GM12878 (cell line): ENCODE data around the gene NOP53. TPM values are rescaled to one million over a fixed set of nuclear protein-coding genes. Genes with fewer than 3 reads are reported as not detected.

Experiments used
- HDGF ChIP-seq: fragments of 450-650 bp; IDR thresholded peaks from 2 replicates; pipeline ENCODE4 v1.6.1; 2016; ENCODE audit warnings: antibody characterized with exemption
- NRF1 ChIP-seq: conservative IDR thresholded peaks from 2 replicates; pipeline ENCODE4 v1.6.1; 2011; ENCODE audit warnings: mild to moderate bottlenecking, low read depth, low read length, improper control_type of control experiment
- POLR2A ChIP-seq: IDR thresholded peaks from 2 replicates; pipeline ENCODE4 v1.6.1; 2011; ENCODE audit warnings: low read depth, mild to moderate bottlenecking, low read length
- SMAD1 ChIP-seq: fragments of 450-650 bp; IDR thresholded peaks from 2 replicates; pipeline ENCODE4 v1.6.1; 2018; ENCODE audit warnings: mild to moderate bottlenecking, low read depth; ENCODE audit not compliant: partially characterized antibody
- TARDBP ChIP-seq: IDR thresholded peaks from 2 replicates; pipeline ENCODE4 v1.6.1; 2016; ENCODE audit warnings: borderline replicate concordance
- polyA plus RNA-seq, 11 experiments: library from polyadenylated mRNA; depleted of rRNA in 4 of 11; unstranded in 6 of 11; stranded (reverse) in 5 of 11; fragments of >200 nt; fragmentation: Nextera tagmentation in 4 of 11; fragmentation: Illumina TruSeq in 1 of 11; extraction: Ambion mirVana in 4 of 11; extraction: Trizol in 1 of 11; gene quantifications; 1 replicate in 1 of 11; 2 replicates in 10 of 11; pipeline versions ENCODE4 v1.2.1 to v1.2.3, GENCODE V29; 2011 to 2016; ENCODE audit warnings: inconsistent platforms in 2 of 11, missing spikeins in 2 of 11, low read depth in 1 of 11
- total RNA-seq, 4 experiments: library from RNA; depleted of rRNA in 3 of 4; stranded (reverse); fragments of >200 nt in 3 of 4; fragmentation: Illumina TruSeq in 1 of 4; extraction: Trizol in 1 of 4; gene quantifications; 2 replicates each; pipeline versions ENCODE4 v1.2.1 to v1.2.3, GENCODE V29; 2013 to 2021
- TF ChIP-seq, protein P1 (sequence below): IDR thresholded peaks from 2 replicates; pipeline ENCODE4 v1.6.1; 2012; ENCODE audit warnings: mild to moderate bottlenecking, low read depth, low read length
- TF ChIP-seq, protein P2 (sequence below): fragments of 450-650 bp; IDR thresholded peaks from 2 replicates; pipeline ENCODE4 v1.6.1; 2016; ENCODE audit warnings: mild to moderate bottlenecking
- TF ChIP-seq, protein P3 (sequence below): fragments of 450-650 bp; IDR thresholded peaks from 2 replicates; pipeline ENCODE4 v1.6.1; 2017; ENCODE audit warnings: mild to moderate bottlenecking, moderate library complexity
- TF ChIP-seq, protein P4 (sequence below): IDR thresholded peaks from 2 replicates; pipeline ENCODE4 v1.6.1; 2011; ENCODE audit warnings: borderline replicate concordance, low read depth, mild to moderate bottlenecking, moderate library complexity, mixed read lengths, low read length; ENCODE audit not compliant: insufficient read depth; ENCODE audit errors: extremely low read length

Gene NOP53
- total and polyA plus RNA-seq, 10 of the 15 experiments (the other 5 are each of a cell fraction or from before 2014, with no cell fraction given), result 6.0 to 386 (median 167) TPM

DNA sequence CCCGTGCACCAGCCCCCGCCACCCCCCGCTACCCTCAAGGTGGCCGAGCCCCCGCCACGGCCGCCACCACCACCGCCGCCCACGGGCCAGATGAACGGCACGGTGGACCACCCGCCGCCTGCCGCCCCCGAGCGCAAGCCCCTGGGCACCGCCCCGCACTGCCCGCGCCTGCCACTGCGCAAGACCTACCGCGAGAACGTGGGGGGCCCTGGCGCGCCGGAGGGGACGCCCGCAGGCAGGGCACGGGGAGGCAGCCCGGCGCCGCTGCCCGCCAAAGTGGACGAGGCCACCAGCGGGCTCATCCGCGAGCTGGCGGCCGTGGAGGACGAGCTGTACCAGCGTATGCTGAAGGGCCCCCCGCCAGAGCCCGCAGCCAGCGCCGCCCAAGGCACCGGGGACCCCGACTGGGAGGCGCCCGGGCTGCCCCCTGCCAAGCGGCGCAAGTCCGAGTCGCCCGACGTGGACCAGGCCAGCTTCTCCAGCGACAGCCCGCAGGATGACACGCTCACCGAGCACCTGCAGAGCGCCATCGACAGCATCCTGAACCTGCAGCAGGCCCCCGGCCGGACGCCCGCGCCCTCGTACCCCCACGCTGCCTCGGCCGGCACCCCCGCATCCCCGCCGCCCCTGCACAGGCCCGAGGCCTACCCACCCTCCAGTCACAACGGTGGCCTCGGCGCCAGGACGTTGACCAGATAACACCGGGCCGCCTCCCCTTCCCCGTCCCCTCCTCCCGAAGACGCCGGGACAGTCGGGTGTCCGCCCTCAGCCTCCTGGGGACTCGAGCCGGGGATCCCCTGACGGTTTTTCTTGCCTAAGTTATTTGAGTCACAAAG is 43.4 kb upstream of the NOP53 start (continued):
- TF ChIP-seq, protein P1, sequence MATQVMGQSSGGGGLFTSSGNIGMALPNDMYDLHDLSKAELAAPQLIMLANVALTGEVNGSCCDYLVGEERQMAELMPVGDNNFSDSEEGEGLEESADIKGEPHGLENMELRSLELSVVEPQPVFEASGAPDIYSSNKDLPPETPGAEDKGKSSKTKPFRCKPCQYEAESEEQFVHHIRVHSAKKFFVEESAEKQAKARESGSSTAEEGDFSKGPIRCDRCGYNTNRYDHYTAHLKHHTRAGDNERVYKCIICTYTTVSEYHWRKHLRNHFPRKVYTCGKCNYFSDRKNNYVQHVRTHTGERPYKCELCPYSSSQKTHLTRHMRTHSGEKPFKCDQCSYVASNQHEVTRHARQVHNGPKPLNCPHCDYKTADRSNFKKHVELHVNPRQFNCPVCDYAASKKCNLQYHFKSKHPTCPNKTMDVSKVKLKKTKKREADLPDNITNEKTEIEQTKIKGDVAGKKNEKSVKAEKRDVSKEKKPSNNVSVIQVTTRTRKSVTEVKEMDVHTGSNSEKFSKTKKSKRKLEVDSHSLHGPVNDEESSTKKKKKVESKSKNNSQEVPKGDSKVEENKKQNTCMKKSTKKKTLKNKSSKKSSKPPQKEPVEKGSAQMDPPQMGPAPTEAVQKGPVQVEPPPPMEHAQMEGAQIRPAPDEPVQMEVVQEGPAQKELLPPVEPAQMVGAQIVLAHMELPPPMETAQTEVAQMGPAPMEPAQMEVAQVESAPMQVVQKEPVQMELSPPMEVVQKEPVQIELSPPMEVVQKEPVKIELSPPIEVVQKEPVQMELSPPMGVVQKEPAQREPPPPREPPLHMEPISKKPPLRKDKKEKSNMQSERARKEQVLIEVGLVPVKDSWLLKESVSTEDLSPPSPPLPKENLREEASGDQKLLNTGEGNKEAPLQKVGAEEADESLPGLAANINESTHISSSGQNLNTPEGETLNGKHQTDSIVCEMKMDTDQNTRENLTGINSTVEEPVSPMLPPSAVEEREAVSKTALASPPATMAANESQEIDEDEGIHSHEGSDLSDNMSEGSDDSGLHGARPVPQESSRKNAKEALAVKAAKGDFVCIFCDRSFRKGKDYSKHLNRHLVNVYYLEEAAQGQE, result no peak
- TF ChIP-seq POLR2A, result no peak
- TF ChIP-seq, protein P2, sequence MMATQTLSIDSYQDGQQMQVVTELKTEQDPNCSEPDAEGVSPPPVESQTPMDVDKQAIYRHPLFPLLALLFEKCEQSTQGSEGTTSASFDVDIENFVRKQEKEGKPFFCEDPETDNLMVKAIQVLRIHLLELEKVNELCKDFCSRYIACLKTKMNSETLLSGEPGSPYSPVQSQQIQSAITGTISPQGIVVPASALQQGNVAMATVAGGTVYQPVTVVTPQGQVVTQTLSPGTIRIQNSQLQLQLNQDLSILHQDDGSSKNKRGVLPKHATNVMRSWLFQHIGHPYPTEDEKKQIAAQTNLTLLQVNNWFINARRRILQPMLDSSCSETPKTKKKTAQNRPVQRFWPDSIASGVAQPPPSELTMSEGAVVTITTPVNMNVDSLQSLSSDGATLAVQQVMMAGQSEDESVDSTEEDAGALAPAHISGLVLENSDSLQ, result no peak
- TF ChIP-seq, protein P3, sequence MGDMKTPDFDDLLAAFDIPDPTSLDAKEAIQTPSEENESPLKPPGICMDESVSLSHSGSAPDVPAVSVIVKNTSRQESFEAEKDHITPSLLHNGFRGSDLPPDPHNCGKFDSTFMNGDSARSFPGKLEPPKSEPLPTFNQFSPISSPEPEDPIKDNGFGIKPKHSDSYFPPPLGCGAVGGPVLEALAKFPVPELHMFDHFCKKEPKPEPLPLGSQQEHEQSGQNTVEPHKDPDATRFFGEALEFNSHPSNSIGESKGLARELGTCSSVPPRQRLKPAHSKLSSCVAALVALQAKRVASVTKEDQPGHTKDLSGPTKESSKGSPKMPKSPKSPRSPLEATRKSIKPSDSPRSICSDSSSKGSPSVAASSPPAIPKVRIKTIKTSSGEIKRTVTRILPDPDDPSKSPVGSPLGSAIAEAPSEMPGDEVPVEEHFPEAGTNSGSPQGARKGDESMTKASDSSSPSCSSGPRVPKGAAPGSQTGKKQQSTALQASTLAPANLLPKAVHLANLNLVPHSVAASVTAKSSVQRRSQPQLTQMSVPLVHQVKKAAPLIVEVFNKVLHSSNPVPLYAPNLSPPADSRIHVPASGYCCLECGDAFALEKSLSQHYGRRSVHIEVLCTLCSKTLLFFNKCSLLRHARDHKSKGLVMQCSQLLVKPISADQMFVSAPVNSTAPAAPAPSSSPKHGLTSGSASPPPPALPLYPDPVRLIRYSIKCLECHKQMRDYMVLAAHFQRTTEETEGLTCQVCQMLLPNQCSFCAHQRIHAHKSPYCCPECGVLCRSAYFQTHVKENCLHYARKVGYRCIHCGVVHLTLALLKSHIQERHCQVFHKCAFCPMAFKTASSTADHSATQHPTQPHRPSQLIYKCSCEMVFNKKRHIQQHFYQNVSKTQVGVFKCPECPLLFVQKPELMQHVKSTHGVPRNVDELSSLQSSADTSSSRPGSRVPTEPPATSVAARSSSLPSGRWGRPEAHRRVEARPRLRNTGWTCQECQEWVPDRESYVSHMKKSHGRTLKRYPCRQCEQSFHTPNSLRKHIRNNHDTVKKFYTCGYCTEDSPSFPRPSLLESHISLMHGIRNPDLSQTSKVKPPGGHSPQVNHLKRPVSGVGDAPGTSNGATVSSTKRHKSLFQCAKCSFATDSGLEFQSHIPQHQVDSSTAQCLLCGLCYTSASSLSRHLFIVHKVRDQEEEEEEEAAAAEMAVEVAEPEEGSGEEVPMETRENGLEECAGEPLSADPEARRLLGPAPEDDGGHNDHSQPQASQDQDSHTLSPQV, result no peak
- TF ChIP-seq TARDBP, result no peak
- no peak for TF ChIP-seq SMAD1
- TF ChIP-seq, protein P4, sequence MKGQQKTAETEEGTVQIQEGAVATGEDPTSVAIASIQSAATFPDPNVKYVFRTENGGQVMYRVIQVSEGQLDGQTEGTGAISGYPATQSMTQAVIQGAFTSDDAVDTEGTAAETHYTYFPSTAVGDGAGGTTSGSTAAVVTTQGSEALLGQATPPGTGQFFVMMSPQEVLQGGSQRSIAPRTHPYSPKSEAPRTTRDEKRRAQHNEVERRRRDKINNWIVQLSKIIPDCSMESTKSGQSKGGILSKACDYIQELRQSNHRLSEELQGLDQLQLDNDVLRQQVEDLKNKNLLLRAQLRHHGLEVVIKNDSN, result no peak
- no peak for TF ChIP-seq NRF1
- no peak for TF ChIP-seq HDGF
